GM23248 (cell line): Measurements from ENCODE around the gene CPN2.

Experiments
- EZH2 ChIP-seq: fragments of 200-600 bp; sonication (generic); IDR thresholded peaks from 2 replicates; pipeline ENCODE4 v1.6.1; 2018; ENCODE audit warnings: antibody characterized with exemption, mild to moderate bottlenecking; ENCODE audit not compliant: insufficient read depth, poor library complexity, severe bottlenecking
- EZH2phosphoT487 ChIP-seq: fragments of 200-600 bp; sonication (generic); IDR thresholded peaks from 2 replicates; pipeline ENCODE4 v1.6.1; 2018; ENCODE audit warnings: antibody characterized with exemption, moderate library complexity, mild to moderate bottlenecking, low read depth; ENCODE audit not compliant: insufficient read depth

- no peak for TF ChIP-seq EZH2
- TF ChIP-seq EZH2phosphoT487 = no peak
These were observed 44.9 kb downstream of the CPN2 start for GRCh38 chr3:194306109-194306686.
